Erythroblast (primary cell): ENCODE measurements around the gene USP25.

Experiments
- DNase-seq, 2 experiments: peaks; one replicate each; lab custom pipeline; 2025; lab: John Stamatoyannopoulos, UW
- GATA1 ChIP-seq: IDR thresholded peaks from 2 replicates; pipeline ENCODE4 v1.6.1; 2011; ENCODE audit warnings: low read depth, mild to moderate bottlenecking, control low read depth, low read length, moderate library complexity
- POLR2A ChIP-seq: IDR thresholded peaks from 2 replicates; pipeline ENCODE4 v1.6.1; 2011; ENCODE audit warnings: mild to moderate bottlenecking, low read length

USP25 gene

GRCh38 chr21:15928196-15928595 lies 198.4 kb downstream of the USP25 start:
- TF ChIP-seq POLR2A: no peak
- no peak for TF ChIP-seq GATA1
- no peak for DNase-seq

- TF ChIP-seq POLR2A (no peak), GATA1 (no peak)
- no peak for DNase-seq
Measured at GRCh38 chr21:15928686-15929425, 199.1 kb downstream of the USP25 start.

- DNase-seq: no peak
Measured at GRCh38 chr21:15929536-15929935, 199.8 kb downstream of the USP25 start.

More at GRCh38 chr21:15929536-15929935, 199.8 kb downstream of the USP25 start:
- TF ChIP-seq POLR2A (no peak), GATA1 (no peak)
